Esophagus muscularis mucosa (tissue), 4 donors: Measurements from ENCODE around the gene ADGRG4. TPM values are rescaled to one million over a fixed set of nuclear protein-coding genes. Genes with fewer than 3 reads are reported as not detected.

Source experiments
- DNase-seq: peaks from one replicate; pipeline ENCODE4 v3.0.0-alpha.2; 2017; ENCODE audit errors: extremely low spot score
- H3K27ac ChIP-seq, 4 donors: fragments of 200-600 bp; sonication (generic); replicated peaks in 1 of 4; 1 replicate in 3 of 4; 2 replicates in 1 of 4; pipeline ENCODE4 v1.5.1; 2016 to 2019; ENCODE audit warnings: mild to moderate bottlenecking in 1 of 4
- H3K27me3 ChIP-seq, 4 donors: fragments of 200-600 bp; sonication (generic); one replicate each; pipeline versions ENCODE4 v1.5.1 to v1.6.0; 2016 to 2019
- H3K36me3 ChIP-seq, 4 donors: fragments of 200-600 bp; sonication (generic); one replicate each; pipeline ENCODE4 v1.5.1; 2016 to 2019
- H3K4me1 ChIP-seq, 4 donors: fragments of 200-600 bp; sonication (generic); one replicate each; pipeline ENCODE4 v1.5.1; 2016 to 2019
- H3K4me3 ChIP-seq, 4 donors: fragments of 200-600 bp; sonication (generic); 1 replicate in 2 of 4; 2 replicates in 2 of 4; pipeline ENCODE4 v1.5.1; 2016 to 2019; ENCODE audit warnings: mild to moderate bottlenecking in 4 of 4, moderate library complexity in 1 of 4
- H3K9me3 ChIP-seq, 4 donors: fragments of 200-600 bp; sonication (generic); 1 replicate in 3 of 4; 2 replicates in 1 of 4; pipeline ENCODE4 v1.5.1; 2016 to 2019
- EP300 ChIP-seq: sonication (generic); formaldehyde crosslinking; IDR thresholded peaks from one replicate; pipeline ENCODE4 v1.6.1; 2017; ENCODE audit warnings: antibody characterized with exemption
- POLR2A ChIP-seq: fragments of 450-650 bp; IDR thresholded peaks from one replicate; pipeline ENCODE4 v1.6.1; 2017; ENCODE audit warnings: antibody characterized with exemption, moderate library complexity, mild to moderate bottlenecking, low read depth
- POLR2AphosphoS5 ChIP-seq, 2 donors: sonication (generic); formaldehyde crosslinking; IDR thresholded peaks; one replicate each; pipeline ENCODE4 v1.6.1; 2017; ENCODE audit warnings: antibody characterized with exemption in 2 of 2
- WGBS: methylation state at CpG from one replicate; pipeline ENCODE4 v1.1.5; 2018; 5-methylcytosine and 5-hydroxymethylcytosine counted together
- intact Hi-C: fragments of 100-400 bp; cut with DNase I; formaldehyde crosslinking; loops from one replicate; pipeline ENCODE4 v1.15.1; 2023
- total RNA-seq, 4 donors: library from RNA; depleted of rRNA; stranded (reverse); fragments of >200 nt; gene quantifications; one replicate each; pipeline versions ENCODE4 v1.1.0 to v1.2.1, GENCODE V29; 2016
- TF ChIP-seq, protein P1 (sequence below), 3 experiments: fragments of 200-600 bp in 2 of 3; fragments of 450-650 bp in 1 of 3; sonication (generic) in 2 of 3; IDR thresholded peaks; one replicate each; pipeline ENCODE4 v1.5.1; 2017 to 2019; ENCODE audit warnings: antibody characterized with exemption in 3 of 3, mild to moderate bottlenecking in 2 of 3, moderate library complexity in 1 of 3

Gene ADGRG4
- total RNA-seq, 4 donors from 2014 or later: under 0.01 to 0.17 (median 0.06) TPM; not detected in 1

DNA sequence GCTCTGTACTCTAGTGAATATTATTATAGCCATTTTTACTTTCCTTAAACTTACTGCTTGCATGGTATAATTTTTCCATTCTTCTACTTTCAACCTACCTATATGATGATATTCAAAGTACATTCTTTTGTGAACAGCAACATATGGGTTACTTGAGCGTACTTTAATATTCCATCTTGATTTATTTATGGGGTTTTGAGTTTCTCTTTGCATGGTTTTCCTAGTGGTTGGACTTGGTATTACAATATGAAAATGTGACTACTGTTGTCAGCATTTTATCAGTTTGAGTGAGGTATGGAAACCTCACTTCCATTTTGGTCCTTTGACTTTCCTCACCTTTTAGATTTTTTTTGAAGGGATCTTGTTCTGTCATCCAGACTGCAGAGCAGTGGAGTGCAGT, 35.9 kb downstream of the ADGRG4 start:
- Histone ChIP-seq H3K9me3 (peaks cover 0 to 17% (median 0%) of the 10 kb centered on the region in 4 donors), H3K27me3 (no peaks in the 10 kb centered on the region), H3K27ac (no peak overlapping the region), H3K36me3 (no peaks in the 10 kb centered on the region), H3K4me3 (no peak overlapping the region), H3K4me1 (no peaks in the 10 kb centered on the region)
- intact Hi-C loops: no loop called here
- DNase-seq: no peak
- WGBS: 88% methylated on average over 1 of the region's 1 CpG
- TF ChIP-seq POLR2AphosphoS5 (IDR thresholded peaks at IDR 0.05) (no peak), POLR2A (no peak), EP300 (no peak)
- TF ChIP-seq, protein P1, sequence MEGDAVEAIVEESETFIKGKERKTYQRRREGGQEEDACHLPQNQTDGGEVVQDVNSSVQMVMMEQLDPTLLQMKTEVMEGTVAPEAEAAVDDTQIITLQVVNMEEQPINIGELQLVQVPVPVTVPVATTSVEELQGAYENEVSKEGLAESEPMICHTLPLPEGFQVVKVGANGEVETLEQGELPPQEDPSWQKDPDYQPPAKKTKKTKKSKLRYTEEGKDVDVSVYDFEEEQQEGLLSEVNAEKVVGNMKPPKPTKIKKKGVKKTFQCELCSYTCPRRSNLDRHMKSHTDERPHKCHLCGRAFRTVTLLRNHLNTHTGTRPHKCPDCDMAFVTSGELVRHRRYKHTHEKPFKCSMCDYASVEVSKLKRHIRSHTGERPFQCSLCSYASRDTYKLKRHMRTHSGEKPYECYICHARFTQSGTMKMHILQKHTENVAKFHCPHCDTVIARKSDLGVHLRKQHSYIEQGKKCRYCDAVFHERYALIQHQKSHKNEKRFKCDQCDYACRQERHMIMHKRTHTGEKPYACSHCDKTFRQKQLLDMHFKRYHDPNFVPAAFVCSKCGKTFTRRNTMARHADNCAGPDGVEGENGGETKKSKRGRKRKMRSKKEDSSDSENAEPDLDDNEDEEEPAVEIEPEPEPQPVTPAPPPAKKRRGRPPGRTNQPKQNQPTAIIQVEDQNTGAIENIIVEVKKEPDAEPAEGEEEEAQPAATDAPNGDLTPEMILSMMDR (IDR thresholded peaks at IDR 0.05): peak in 1 of 3 experiments; percentile 14

DNA sequence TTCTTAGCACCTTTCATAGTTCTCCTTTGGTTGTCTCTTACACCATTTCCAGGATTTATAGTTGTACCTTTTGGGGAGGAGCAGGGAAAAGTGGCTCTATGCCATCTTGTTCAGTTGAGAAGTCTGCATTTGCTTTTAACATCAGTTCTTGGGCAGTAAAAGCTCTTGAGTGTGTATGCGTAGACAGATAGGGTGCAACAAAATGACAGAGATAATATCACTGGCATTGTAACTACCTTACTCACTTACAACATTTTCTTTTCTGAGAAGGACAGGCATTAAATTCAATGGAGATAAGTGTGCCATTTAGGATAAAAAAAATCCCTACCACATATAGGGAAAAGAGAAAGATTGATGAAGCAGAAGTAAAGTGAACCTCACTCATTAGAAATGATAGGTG, 38.9 kb downstream of the ADGRG4 start:
- intact Hi-C loops: no loop called here

DNA sequence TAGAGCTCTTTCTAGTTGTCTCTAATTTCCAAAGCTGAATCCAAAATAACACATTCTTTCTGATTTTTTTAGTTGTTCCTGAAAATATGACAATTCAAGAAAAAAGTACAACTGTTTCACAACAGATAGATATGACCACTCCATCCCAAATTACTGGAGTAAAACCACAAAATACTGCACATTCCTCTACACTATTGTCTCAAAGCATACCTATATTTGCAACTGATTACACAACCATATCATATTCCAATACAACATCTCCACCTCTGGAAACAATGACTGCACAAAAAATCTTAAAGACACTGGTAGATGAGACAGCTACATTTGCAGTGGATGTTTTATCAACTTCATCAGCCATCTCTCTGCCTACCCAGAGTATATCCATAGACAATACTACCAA, 43.6 kb downstream of the ADGRG4 start:
- no peak overlapping the region for H3K4me3 ChIP-seq
- DNase-seq: no peak
- intact Hi-C loops: no loop called here
- no peak overlapping the region for H3K27ac ChIP-seq
- no peaks in the 10 kb centered on the region for H3K9me3 ChIP-seq
- H3K27me3 ChIP-seq: no peaks in the 10 kb centered on the region
- H3K36me3 ChIP-seq: no peaks in the 10 kb centered on the region
- H3K4me1 ChIP-seq: no peaks in the 10 kb centered on the region
- no peak for TF ChIP-seq POLR2A
- no peak for TF ChIP-seq POLR2AphosphoS5 (IDR thresholded peaks at IDR 0.05)
- no peak for TF ChIP-seq EP300
- TF ChIP-seq, protein P1 (IDR thresholded peaks at IDR 0.05): no peak

More for the DNA sequence above, 38.9 kb downstream of the ADGRG4 start:
- Histone ChIP-seq H3K4me3 (no peak overlapping the region), H3K9me3 (peaks cover 0 to 17% (median 0%) of the 10 kb centered on the region in 4 donors), H3K4me1 (no peaks in the 10 kb centered on the region), H3K27ac (no peak overlapping the region), H3K36me3 (no peaks in the 10 kb centered on the region), H3K27me3 (no peaks in the 10 kb centered on the region)
- WGBS: 92% methylated on average over 1 of the region's 1 CpG
- no peak for DNase-seq
- no peak for TF ChIP-seq EP300
- TF ChIP-seq, protein P1 (IDR thresholded peaks at IDR 0.05): no peak
- TF ChIP-seq POLR2AphosphoS5 (IDR thresholded peaks at IDR 0.05): no peak
- no peak for TF ChIP-seq POLR2A

DNA sequence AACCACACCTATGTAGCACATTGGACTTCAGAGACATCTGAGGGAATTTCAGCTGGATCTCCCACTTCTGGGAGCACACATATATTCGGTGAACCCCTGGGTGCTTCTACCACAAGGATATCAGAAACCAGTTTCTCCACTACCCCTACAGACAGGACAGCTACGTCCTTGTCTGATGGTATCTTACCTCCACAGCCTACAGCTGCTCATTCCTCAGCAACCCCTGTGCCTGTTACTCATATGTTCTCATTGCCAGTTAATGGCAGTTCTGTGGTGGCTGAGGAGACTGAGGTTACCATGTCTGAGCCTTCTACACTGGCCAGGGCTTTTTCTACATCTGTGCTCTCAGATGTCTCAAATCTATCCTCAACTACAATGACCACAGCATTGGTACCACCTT, 45.7 kb downstream of the ADGRG4 start:
- no peaks in the 10 kb centered on the region for H3K36me3 ChIP-seq
- H3K9me3 ChIP-seq: no peaks in the 10 kb centered on the region
- no peaks in the 10 kb centered on the region for H3K27me3 ChIP-seq
- no peak for DNase-seq
- no peaks in the 10 kb centered on the region for H3K4me1 ChIP-seq
- H3K4me3 ChIP-seq: no peak overlapping the region
- H3K27ac ChIP-seq: no peak overlapping the region
- 49% methylated on average over 2 of the region's 2 CpGs for WGBS
- intact Hi-C loops: no loop called here
- TF ChIP-seq POLR2AphosphoS5 (IDR thresholded peaks at IDR 0.05) (no peak), POLR2A (no peak), EP300 (no peak)
- TF ChIP-seq, protein P1 (IDR thresholded peaks at IDR 0.05): no peak

DNA sequence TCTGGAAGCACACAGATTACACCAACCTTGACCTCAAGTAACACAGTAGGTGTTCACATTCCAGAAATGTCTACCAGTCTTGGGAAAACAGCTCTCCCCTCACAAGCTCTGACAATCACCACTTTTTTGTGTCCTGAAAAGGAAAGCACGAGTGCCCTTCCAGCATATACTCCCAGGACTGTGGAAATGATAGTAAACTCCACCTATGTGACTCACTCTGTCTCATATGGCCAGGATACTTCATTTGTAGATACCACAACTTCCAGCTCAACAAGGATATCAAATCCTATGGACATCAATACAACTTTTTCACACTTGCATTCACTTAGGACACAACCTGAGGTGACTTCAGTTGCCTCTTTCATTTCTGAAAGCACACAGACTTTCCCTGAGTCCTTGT, 46.9 kb downstream of the ADGRG4 start:
- H3K9me3 ChIP-seq: no peaks in the 10 kb centered on the region
- no peak overlapping the region for H3K27ac ChIP-seq
- intact Hi-C loops: no loop called here
- no peaks in the 10 kb centered on the region for H3K27me3 ChIP-seq
- TF ChIP-seq POLR2AphosphoS5 (IDR thresholded peaks at IDR 0.05) (no peak), POLR2A (no peak), EP300 (no peak)
- TF ChIP-seq, protein P1 (IDR thresholded peaks at IDR 0.05): no peak
- WGBS: 64% methylated on average over 1 of the region's 1 CpG
- H3K4me1 ChIP-seq: no peaks in the 10 kb centered on the region
- DNase-seq: no peak
- no peaks in the 10 kb centered on the region for H3K36me3 ChIP-seq
- no peak overlapping the region for H3K4me3 ChIP-seq
